Measurements from ENCODE around the gene FGF6.

DNA sequence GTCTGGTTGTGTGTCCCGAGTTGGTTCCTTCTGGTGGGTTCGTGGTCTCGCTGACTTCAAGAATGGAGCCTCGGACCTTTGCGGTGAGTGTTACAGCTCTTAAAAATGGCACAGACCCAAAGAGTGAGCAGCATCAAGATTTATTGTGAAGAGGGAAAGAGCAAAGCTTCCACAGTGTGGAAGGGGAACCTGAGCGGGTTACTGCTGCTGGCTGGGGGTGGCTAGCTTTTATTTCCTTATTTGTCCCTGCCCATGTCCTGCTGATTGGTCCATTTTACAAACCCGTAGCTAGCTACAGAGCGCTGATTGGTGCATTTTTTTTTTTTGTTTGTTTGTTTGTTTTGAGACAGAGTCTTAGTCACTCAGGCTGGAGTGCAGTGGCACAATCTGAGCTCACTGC lies 29.3 kb downstream of the FGF6 start:
- TF ChIP-seq EZH2 (conservative IDR thresholded peaks at IDR 0.05; ENCODE audit: low read depth, low read length) (no peak), SIX1 (CRISPR knock-in tag; IDR thresholded peaks at IDR 0.05; ENCODE audit: borderline replicate concordance) (no peak), RFX5 (IDR thresholded peaks at IDR 0.05; ENCODE audit: low read depth, low read length) (no peak), SRF (IDR thresholded peaks at IDR 0.05; ENCODE audit: low read depth, low read length) (no peak)
- TF ChIP-seq, protein P1, sequence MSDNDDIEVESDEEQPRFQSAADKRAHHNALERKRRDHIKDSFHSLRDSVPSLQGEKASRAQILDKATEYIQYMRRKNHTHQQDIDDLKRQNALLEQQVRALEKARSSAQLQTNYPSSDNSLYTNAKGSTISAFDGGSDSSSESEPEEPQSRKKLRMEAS (IDR thresholded peaks at IDR 0.05), result no peak
